ENCODE data around the gene SARS1.

Gene SARS1

DNA sequence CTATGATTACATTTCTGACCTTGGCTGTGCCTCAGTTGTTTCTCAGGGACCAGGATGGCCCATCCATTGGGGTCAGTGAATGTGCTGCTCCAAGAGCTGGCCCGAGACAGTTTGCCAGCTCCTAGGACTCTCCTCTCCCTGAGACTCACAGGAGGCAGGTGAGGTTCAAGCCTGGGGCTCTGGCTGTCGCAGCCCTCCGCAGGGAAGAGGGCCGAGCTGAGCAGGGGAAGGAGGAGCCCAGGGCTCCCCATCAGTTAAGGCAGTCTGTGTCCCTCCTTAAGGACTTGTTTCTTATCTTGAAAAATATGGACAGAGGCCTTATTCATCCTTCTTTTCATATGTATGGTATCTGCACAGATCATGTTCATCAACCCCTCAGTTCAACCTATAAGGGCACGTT is 26.6 kb upstream of the SARS1 start:
- Mint-ChIP-seq H3K4me1 (no peaks in the 10 kb centered on the region), H3K27me3 (peaks cover 21% of the 10 kb centered on the region), H3K27ac (no peak overlapping the region), H3K4me3 (no peak overlapping the region), H3K36me3 (no peaks in the 10 kb centered on the region), H3K9me3 (no peaks in the 10 kb centered on the region)
- no peak for ATAC-seq

DNA sequence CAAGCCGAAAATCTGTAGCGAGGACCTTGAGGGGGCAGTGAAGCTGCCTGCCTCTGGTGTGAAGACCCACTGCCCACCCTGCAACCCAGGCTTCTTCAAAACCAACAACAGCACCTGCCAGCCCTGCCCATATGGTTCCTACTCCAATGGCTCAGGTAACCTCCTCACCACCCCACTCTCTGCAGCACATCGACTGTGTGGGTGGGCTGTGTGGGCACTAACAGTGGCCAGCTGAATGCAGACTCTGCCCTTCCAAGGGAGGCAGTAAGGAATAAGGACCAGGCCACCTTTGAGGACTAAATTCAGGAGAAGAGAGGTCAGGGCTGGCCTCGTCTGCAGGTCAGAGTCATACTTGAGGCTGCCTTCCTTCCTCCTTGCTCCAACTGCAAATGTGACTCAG is 25.5 kb upstream of the SARS1 start:
- no peaks in the 10 kb centered on the region for H3K9me3 Mint-ChIP-seq
- H3K4me3 Mint-ChIP-seq = no peak overlapping the region
- no peaks in the 10 kb centered on the region for H3K4me1 Mint-ChIP-seq
- no peaks in the 10 kb centered on the region for H3K36me3 Mint-ChIP-seq
- peaks cover 21% of the 10 kb centered on the region for H3K27me3 Mint-ChIP-seq
- no peak overlapping the region for H3K27ac Mint-ChIP-seq
- no peak for ATAC-seq

DNA sequence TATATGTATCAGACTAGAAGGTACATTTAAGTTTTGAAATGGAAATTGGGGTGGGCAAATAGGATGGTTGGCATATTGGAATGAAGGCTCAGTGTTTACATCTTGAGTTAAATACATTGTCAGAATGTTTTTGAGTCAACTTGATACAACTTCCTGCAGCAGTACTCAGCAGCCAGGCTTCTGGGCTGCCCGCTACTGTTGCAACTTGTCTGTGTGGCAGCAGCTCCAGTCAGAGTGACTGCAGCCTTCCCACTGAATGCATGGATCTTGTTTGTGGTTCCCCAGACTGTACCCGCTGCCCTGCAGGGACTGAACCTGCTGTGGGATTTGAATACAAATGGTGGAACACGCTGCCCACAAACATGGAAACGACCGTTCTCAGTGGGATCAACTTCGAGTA is 24.9 kb upstream of the SARS1 start:
- no peak overlapping the region for H3K4me3 Mint-ChIP-seq
- peaks cover 21% of the 10 kb centered on the region for H3K27me3 Mint-ChIP-seq
- peaks cover 3% of the 10 kb centered on the region for H3K4me1 Mint-ChIP-seq
- no peaks in the 10 kb centered on the region for H3K9me3 Mint-ChIP-seq
- ATAC-seq = no peak
- H3K27ac Mint-ChIP-seq = no peak overlapping the region
- H3K36me3 Mint-ChIP-seq = no peaks in the 10 kb centered on the region

DNA sequence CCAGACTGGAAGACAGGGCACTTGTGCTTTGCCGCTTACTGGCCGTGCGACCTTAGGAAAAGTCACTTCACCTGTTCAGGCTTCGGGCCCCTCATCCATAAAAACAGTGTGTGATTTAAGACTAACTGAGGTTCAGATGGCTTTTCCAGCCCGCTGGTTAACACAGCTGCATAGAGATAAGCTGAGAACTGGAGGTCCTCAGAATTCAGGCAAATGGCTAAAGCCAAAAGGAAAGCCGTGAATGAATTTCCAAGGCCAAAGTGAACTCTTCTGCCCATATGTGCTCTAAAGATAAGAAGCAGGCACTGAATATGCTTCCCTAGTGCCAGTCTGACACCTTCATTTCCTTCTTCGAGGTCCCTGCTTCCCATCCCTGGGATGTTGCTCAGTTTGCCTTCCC is 23.5 kb upstream of the SARS1 start:
- H3K36me3 Mint-ChIP-seq = no peaks in the 10 kb centered on the region
- peaks cover 10% of the 10 kb centered on the region for H3K4me1 Mint-ChIP-seq
- H3K27ac Mint-ChIP-seq = no peak overlapping the region
- no peak for ATAC-seq
- H3K4me3 Mint-ChIP-seq = no peak overlapping the region
- H3K9me3 Mint-ChIP-seq = no peaks in the 10 kb centered on the region
- peaks cover 19% of the 10 kb centered on the region for H3K27me3 Mint-ChIP-seq

DNA sequence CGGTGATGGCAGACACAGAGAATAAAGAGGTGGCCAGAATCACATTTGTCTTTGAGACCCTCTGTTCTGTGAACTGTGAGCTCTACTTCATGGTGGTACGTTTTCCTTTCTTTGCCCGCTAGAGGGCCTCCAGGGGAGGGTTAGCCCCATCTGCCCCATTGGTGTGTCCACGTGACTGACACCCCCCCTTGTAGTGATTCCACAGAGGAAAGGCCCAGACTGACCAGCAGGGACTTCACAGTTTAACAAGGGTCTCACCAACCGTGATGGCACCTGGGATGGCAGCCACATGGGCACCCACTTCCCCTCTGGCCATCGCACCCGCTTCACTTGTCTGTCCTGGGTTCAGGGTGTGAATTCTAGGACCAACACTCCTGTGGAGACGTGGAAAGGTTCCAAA is 22.3 kb upstream of the SARS1 start:
- ATAC-seq = no peak
- Mint-ChIP-seq H3K27ac (no peak overlapping the region), H3K9me3 (no peaks in the 10 kb centered on the region), H3K27me3 (peaks cover 7% of the 10 kb centered on the region), H3K4me1 (peaks cover 10% of the 10 kb centered on the region), H3K4me3 (no peak overlapping the region), H3K36me3 (no peaks in the 10 kb centered on the region)

DNA sequence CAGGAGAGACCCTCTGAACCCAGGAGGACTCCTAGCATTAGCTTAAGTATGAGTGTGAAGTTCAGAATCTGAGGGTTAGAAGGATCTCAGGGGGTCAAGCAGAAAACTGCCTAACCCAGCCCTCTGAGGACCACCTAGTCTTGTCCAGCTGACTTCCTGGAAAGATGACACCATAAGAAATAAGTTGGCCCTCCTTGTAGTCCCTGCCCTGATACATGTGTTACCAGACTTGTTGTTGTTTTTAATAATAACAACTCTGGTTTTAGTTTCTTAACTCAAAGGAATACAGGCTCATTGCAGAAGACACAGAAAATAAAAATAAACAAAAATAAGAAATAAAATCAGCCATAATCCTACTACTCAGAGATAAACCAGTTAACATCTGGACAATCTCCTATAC is 21.8 kb upstream of the SARS1 start:
- no peak overlapping the region for H3K27ac Mint-ChIP-seq
- ATAC-seq = no peak

DNA sequence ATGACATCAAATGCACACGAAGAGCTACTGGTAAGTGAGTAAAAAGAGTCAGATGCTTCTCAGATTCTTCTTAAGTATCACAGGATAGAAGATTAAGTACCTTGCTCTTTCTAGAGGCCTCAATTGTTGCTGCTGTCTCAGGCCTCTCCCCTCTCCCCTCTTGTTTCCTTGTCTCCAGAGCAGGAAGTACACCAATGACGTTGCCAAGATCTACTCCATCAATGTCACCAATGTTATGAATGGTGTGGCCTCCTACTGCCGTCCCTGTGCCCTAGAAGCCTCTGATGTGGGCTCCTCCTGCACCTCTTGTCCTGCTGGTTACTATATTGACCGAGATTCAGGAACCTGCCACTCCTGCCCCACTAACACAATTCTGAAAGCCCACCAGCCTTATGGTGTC is 21.3 kb upstream of the SARS1 start:
- H3K27me3 Mint-ChIP-seq = no peaks in the 10 kb centered on the region
- H3K36me3 Mint-ChIP-seq = no peaks in the 10 kb centered on the region
- H3K4me3 Mint-ChIP-seq = no peak overlapping the region
- peaks cover 10% of the 10 kb centered on the region for H3K4me1 Mint-ChIP-seq
- no peak for ATAC-seq
- no peak overlapping the region for H3K27ac Mint-ChIP-seq
- H3K9me3 Mint-ChIP-seq = no peaks in the 10 kb centered on the region

More for the DNA sequence above, 21.8 kb upstream of the SARS1 start:
- Mint-ChIP-seq H3K4me3 (no peak overlapping the region), H3K4me1 (peaks cover 10% of the 10 kb centered on the region), H3K27me3 (peaks cover 2% of the 10 kb centered on the region), H3K36me3 (no peaks in the 10 kb centered on the region), H3K9me3 (no peaks in the 10 kb centered on the region)

DNA sequence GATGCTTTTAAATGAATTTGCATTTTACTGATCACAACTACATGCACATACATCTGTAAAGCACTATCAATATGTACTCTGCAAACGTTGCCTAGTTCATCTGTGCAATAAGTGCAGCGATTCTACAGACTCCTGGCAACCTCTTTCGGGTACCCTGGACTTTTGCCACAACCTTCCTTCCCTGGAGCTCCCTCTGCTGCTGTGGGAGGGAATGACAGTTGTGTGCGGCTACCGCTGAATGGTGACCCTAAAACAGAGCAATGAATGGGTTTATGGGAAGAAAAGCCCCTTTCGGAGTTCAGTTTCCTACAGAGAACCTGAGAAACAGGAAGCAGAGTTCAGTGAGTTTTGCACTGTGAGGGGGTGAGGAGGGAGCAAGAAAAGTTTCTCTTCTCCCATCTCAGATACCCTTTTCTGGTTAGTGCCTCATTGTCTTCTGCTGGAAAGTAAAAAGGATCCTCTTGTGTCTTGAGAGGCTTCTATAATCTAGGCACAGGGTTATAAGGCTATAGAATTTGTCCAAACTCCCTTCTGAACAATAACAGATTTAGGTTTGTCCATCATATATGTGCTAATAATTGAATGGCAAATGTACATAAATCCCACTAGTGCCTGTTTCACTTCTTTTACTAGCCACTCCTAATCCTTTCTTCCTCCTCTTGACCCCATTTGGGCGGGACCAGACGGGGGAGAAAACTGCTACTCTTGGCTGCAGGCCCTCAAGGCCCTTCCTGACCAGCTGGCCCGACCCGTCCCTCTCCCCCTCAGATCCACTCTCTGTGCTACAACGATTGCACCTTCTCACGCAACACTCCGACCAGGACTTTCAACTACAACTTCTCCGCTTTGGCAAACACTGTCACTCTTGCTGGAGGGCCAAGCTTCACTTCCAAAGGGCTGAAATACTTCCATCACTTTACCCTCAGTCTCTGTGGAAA is 19.8 kb upstream of the SARS1 start:
- H3K27ac Mint-ChIP-seq = peak overlapping the region; percentile 14
- ATAC-seq = peak; percentile 73
- H3K27me3 Mint-ChIP-seq = no peaks in the 10 kb centered on the region
- peaks cover 10% of the 10 kb centered on the region for H3K4me1 Mint-ChIP-seq
- no peaks in the 10 kb centered on the region for H3K9me3 Mint-ChIP-seq
- H3K36me3 Mint-ChIP-seq = no peaks in the 10 kb centered on the region
- H3K4me3 Mint-ChIP-seq = no peak overlapping the region

DNA sequence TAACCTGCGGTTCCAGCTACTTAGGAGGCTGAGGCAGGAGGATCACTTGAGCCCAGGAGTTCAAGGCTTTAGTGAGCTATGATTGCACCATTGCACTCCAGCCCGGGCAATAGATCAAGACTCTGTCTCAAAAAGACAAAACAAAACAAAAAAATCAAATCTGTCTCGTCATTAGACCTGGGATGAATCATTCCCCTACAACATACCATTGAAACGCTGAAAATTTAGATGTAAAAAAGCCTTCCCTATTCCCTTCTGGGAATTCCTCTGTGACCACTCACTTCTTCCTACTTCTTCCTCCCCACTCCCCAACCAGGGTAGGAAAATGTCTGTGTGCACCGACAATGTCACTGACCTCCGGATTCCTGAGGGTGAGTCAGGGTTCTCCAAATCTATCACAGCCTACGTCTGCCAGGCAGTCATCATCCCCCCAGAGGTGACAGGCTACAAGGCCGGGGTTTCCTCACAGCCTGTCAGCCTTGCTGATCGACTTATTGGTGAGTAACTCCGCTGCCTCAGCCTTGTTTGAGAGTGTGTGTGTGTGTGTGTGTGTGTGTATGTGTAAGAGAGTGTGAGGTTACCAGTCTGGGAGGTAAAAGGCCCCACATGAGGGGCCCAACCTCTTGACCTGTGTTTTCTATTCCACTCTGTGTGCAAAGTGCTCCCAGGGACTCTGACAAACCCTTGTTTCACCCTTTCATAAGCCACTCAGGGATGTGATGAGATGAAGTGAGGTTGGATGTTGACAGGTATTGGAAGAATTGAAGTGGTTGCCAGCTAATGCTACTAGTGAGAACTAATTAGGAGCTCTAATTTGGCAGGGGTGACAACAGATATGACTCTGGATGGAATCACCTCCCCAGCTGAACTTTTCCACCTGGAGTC is 16.3 kb upstream of the SARS1 start:
- peak; percentile 6 for ATAC-seq
- H3K27ac Mint-ChIP-seq = no peak overlapping the region
- no peak overlapping the region for H3K4me3 Mint-ChIP-seq

DNA sequence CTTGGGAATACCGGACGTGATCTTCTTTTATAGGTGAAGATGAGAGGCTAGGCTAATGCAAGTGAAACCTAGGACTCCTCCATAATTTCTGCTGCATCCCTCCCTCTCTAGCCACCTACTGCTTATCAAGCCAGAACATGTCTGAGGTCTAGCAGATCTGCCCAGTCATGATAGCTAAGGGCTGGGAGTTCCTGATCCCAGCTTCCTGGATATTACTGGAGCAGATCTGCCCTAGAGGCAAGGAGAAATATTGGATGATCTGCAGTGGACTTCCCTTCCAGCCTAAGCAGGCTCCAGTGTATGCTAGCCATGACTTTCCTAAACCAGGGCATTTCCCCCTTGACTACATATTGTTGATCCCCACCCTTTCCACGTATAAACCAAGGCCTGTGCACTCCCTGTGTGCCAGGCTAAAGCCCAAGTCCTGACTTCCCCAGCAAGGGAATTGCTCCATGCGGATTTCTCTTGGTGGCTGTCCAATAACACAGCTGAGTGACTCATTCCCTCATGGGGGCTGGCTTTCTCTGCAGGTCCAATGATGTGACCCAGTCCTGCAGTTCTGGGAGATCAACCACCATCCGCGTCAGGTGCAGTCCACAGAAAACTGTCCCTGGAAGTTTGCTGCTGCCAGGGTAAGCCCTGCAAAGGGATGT is 15.5 kb upstream of the SARS1 start:
- Mint-ChIP-seq H3K4me1 (peaks cover 16% of the 10 kb centered on the region), H3K36me3 (no peaks in the 10 kb centered on the region), H3K9me3 (no peaks in the 10 kb centered on the region), H3K27me3 (no peaks in the 10 kb centered on the region), H3K4me3 (no peak overlapping the region), H3K27ac (no peak overlapping the region)
- no peak for ATAC-seq

More for the DNA sequence above, 16.3 kb upstream of the SARS1 start:
- Mint-ChIP-seq H3K9me3 (no peaks in the 10 kb centered on the region), H3K36me3 (no peaks in the 10 kb centered on the region), H3K4me1 (peaks cover 16% of the 10 kb centered on the region), H3K27me3 (no peaks in the 10 kb centered on the region)

DNA sequence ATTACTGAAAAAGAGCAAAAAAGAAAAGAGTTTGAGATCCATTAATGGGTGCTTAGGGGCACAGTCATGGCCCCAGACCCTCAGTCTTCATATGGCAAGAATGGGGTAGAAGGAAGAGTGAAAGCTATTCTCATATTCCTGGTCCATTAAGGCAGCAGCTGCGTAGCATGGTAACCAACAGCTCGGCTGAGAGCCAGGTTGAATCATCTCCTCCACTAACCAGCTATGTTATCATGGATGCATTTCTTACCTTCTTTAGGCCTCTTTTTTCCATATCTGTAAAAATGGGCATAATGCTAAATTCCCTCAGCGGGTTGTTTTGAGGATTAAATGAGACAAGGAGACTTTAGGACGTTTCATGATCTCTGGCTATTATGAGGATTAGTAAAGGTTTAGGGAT is 15.0 kb upstream of the SARS1 start:
- Mint-ChIP-seq H3K4me3 (no peak overlapping the region), H3K36me3 (no peaks in the 10 kb centered on the region)

DNA sequence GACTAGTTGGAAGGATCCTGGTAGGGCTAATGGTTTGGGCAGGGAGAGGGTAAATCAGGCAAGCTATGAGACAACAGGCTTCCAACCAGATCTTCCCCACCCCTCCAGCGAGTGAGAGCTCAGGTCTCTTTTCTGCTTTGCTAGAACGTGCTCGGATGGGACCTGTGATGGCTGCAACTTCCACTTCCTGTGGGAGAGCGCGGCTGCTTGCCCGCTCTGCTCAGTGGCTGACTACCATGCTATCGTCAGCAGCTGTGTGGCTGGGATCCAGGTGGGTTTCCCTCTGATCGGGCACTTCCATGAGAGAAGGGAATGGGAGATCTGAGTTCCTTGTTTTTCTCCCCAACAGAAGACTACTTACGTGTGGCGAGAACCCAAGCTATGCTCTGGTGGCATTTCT is 14.0 kb upstream of the SARS1 start:
- Mint-ChIP-seq H3K4me3 (no peak overlapping the region), H3K27ac (no peak overlapping the region), H3K9me3 (no peaks in the 10 kb centered on the region), H3K27me3 (no peaks in the 10 kb centered on the region), H3K4me1 (peaks cover 6% of the 10 kb centered on the region), H3K36me3 (no peaks in the 10 kb centered on the region)
- peak; percentile 43 for ATAC-seq

More for the DNA sequence above, 15.0 kb upstream of the SARS1 start:
- H3K4me1 Mint-ChIP-seq = peaks cover 14% of the 10 kb centered on the region
- no peaks in the 10 kb centered on the region for H3K9me3 Mint-ChIP-seq
- H3K27ac Mint-ChIP-seq = no peak overlapping the region
- ATAC-seq = no peak
- H3K27me3 Mint-ChIP-seq = no peaks in the 10 kb centered on the region

DNA sequence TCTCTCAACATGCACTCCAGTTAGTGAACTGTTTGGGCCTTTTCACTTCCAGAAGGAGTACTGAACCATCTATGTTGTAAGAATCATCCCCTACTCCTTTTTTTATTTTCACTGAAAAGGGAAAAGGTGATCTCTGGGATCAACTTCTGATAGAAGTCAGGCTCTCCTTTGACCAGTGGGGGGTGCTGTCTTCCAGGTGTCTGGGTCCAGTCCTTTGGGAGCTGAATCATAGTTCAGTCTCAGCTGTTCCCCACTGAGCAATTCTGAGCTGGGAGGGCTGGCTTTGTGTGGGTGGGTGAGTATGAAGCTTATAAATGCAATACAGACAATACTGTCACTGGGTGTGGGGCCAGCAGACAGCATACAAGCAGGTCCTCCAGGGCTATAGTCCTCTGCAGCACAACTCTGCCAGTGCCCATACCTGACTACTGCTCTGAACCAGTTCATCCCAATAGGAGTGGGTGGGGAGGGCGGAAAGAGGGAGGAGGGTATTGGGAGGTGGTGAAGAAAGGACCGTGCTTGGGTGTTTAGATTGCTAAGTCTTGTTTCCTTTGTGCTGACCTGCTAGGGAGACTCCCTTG is 12.5 kb upstream of the SARS1 start:
- Mint-ChIP-seq H3K36me3 (no peaks in the 10 kb centered on the region), H3K9me3 (no peaks in the 10 kb centered on the region), H3K4me3 (no peak overlapping the region), H3K27me3 (no peaks in the 10 kb centered on the region), H3K27ac (no peak overlapping the region), H3K4me1 (peaks cover 6% of the 10 kb centered on the region)
- peak; percentile 61 for ATAC-seq

DNA sequence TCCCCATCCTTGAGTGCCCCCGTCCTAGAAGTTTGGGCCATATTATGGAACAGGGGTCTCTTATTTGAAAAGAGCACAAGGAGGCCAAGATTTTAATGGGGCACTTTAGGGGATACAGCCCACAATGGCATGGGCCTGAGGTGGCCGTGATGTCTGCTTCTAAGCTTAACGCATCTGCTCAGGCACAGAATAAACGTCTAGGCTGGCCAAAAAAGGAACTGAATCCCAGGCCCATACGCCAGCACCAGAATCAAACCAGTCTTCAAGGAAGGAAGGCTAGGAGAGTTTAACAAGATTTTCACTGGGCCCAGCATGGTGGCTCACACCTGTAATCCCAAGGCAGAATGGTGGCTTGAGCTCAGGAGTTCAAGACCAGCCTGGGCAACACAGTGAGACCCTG is 9.2 kb upstream of the SARS1 start:
- H3K4me3 Mint-ChIP-seq = no peak overlapping the region
- ATAC-seq = peak; percentile 51

DNA sequence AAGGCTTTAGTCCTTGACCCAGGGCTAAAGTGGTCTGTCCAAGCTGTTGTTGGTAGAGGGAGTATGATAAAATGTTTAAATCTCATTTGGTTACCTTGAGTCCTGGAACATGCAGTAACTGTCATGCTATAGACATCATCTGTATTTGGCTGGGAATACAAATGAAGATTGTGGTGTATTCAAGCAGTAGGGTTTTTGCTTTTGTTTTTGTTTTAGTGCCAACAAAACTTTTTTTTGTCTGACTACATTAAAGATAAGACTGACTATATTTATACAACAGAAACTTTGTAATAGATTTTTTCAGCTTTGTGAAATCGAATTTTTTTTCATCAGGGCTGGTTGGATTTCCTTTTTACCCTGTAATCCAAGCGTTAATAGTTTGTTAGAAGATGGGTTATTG is 7.4 kb upstream of the SARS1 start:
- H3K36me3 Mint-ChIP-seq = no peaks in the 10 kb centered on the region
- no peak overlapping the region for H3K27ac Mint-ChIP-seq

More for the DNA sequence above, 9.2 kb upstream of the SARS1 start:
- Mint-ChIP-seq H3K36me3 (no peaks in the 10 kb centered on the region), H3K9me3 (no peaks in the 10 kb centered on the region), H3K27me3 (peaks cover 4% of the 10 kb centered on the region), H3K27ac (no peak overlapping the region), H3K4me1 (peaks cover 9% of the 10 kb centered on the region)

More for the DNA sequence above, 7.4 kb upstream of the SARS1 start:
- no peak for ATAC-seq
- H3K4me1 Mint-ChIP-seq = peaks cover 6% of the 10 kb centered on the region
- H3K4me3 Mint-ChIP-seq = no peak overlapping the region
- no peaks in the 10 kb centered on the region for H3K9me3 Mint-ChIP-seq
- peaks cover 8% of the 10 kb centered on the region for H3K27me3 Mint-ChIP-seq
